ENCODE data around the gene CDKN1B.

- peak in 2 of 4 donors; percentile 11 to 13 for TF ChIP-seq POLR2AphosphoS5 (IDR thresholded peaks at IDR 0.05)
- TF ChIP-seq POLR2A (IDR thresholded peaks at IDR 0.05), result no peak
- TF ChIP-seq CTCF (IDR thresholded peaks at IDR 0.05), result peak in 3 of 4 experiments; percentile 25 to 56 (median 29)
- no peak for TF ChIP-seq EP300 (IDR thresholded peaks at IDR 0.05)
Observed at GRCh38 chr12:12736759-12737676, 19.9 kb downstream of the CDKN1B start.
